Transverse colon (tissue), 4 donors: Measurements from ENCODE around the gene DLG5.

Experiments
- CTCF ChIP-seq, 5 experiments: fragments of 200-600 bp in 3 of 5; fragments of 450-650 bp in 2 of 5; sonication (generic) in 3 of 5; IDR thresholded peaks; 1 replicate in 2 of 5; 2 replicates in 3 of 5; pipeline ENCODE4 v1.5.1; 2016 to 2017; ENCODE audit warnings: antibody characterized with exemption in 5 of 5, inconsistent platforms in 3 of 5, mild to moderate bottlenecking in 2 of 5, moderate library complexity in 1 of 5
- POLR2A ChIP-seq: fragments of 450-650 bp; IDR thresholded peaks from one replicate; pipeline ENCODE4 v1.6.1; 2016; ENCODE audit warnings: antibody characterized with exemption, mild to moderate bottlenecking, moderate library complexity
- POLR2AphosphoS5 ChIP-seq, 3 donors: sonication (generic); formaldehyde crosslinking; IDR thresholded peaks; one replicate each; pipeline ENCODE4 v1.6.1; 2016; ENCODE audit warnings: antibody characterized with exemption in 3 of 3

DNA sequence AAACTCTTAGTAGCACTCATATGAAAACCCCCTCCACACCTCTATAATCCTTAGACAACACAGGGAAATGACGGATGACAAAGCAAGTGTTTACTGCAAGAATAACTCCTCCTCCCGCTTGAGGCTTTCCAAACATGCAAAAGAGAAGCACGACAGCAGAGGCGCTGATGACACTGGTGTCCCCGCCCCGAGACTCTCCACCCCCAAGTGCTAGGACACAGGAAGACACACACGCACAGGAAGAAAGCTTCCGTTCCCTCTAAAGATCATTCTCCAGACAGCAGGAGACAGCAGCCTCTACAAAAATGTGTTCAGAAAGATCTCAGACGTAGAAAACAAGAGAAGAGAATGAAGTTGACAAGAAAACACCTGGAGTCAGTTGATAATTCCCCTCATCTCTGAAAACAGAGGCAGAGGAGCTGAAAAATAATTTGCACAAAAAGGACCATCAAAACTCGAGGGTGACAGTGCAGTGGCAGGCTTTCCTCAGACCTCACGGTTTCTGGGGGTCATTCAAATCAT, 90.2 kb downstream of the DLG5 start:
- TF ChIP-seq CTCF (IDR thresholded peaks at IDR 0.05): no peak
- TF ChIP-seq POLR2A: peak; percentile 42
- peak in 2 of 3 donors; percentile 38 to 52 for TF ChIP-seq POLR2AphosphoS5 (IDR thresholded peaks at IDR 0.05)
